Activated CD4-positive, alpha-beta T cell treated with anti-CD3 and anti-CD28 coated beads, Interleukin-10, Interleukin-2, amounts not matched to agents 100 ng/mL and 50 ng/mL, durations not matched to agents 16 hours and 8 hours (primary cell): ENCODE results near the gene PUM1.
"Not testable (repeated sequence)": the region's sequence is repeated elsewhere in the genome, so short reads cannot be mapped to it uniquely, and the experiment has no call there.

Source experiments
- DNase-seq: peaks from one replicate; pipeline ENCODE4 v3.0.0-alpha.2; 2020

PUM1 gene

DNA sequence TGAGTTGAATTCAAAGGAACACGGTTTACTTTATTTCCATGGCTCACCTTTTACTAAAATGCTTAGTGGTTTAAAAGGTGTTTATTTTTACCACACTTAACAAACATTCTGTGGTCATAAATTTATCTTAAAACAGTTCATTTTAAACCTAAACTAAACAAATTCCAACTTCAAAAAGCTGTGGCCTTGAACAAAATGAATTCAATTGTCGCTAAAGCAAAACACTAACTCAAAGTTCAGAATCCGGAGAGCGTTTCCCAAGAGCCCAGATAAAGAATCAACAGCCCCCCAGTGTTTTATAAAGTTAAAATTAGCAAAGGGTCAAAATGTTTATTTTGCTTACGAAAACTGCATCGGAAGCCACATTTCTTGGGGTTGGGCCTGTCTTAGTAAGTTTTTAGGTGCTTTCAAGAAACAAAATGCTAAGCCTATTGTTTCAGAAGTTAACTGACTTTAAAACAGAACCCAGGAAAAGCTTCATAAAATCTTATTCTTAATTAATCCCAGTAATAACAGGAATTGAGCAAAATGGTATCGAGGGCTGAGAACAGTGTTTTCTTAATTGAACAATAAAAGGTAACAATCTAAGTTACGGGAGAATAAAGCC lies 1.3 kb downstream of the PUM1 start:
- DNase-seq: no peak

- peak; percentile 37 for DNase-seq
Measured at GRCh38 chr1:31063631-31064030, 1.9 kb downstream of the PUM1 start.

GRCh38 chr1:31062867-31063380 lies 2.6 kb downstream of the PUM1 start:
- DNase-seq: no peak

DNA sequence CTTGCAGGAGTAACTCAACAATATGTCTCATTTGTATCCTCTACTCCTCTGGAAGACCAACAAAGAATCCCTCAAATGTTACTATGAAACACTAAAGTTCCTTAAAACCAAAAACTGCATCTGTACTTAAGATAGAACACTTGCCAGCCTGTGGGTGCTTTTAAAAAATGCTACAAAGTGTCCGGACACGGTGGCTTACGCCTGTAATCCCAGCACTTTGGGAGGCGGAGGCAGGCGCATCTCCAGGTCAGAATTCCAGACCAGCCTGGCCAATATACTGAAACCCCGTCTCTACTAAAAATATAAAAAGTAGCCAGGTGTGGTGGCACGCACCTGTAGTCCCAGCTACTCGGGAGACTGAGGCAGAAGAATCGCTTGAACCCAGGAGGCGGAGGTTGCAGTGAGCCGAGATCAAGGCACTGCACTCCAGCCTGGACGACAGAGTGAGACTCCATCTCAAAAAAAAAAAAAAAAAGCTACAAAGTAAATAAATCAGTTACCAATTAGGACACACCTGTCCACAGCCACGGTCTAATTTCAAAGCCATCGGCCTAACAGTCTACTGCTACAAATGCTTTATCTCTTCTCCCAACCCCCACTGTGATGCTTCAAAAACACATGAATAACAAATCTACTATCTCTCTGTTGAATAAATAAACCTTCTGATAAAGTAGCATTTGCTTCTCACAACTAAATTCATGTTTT lies 3.2 kb downstream of the PUM1 start:
- DNase-seq: not testable (repeated sequence)

- no peak for DNase-seq
Measured at GRCh38 chr1:31058012-31058411, 7.5 kb downstream of the PUM1 start.

GRCh38 chr1:31055953-31056352 lies 9.6 kb downstream of the PUM1 start:
- DNase-seq: no peak

- DNase-seq: no peak
Measured at GRCh38 chr1:31055501-31055900, 10.0 kb downstream of the PUM1 start.

- DNase-seq: no peak
Measured at GRCh38 chr1:31054958-31055481, 10.5 kb downstream of the PUM1 start.

GRCh38 chr1:31054349-31054748 lies 11.2 kb downstream of the PUM1 start:
- DNase-seq: peak; percentile 48

GRCh38 chr1:31052613-31053012 lies 12.9 kb downstream of the PUM1 start:
- DNase-seq: not testable (repeated sequence)

GRCh38 chr1:31051611-31052010 lies 13.9 kb downstream of the PUM1 start:
- no peak for DNase-seq

GRCh38 chr1:31047507-31047906 lies 18.0 kb downstream of the PUM1 start:
- not testable (repeated sequence) for DNase-seq

GRCh38 chr1:31043631-31044030 lies 21.9 kb downstream of the PUM1 start:
- DNase-seq: no peak

GRCh38 chr1:31042656-31043055 lies 22.9 kb downstream of the PUM1 start:
- DNase-seq: no peak

- no peak for DNase-seq
Measured at GRCh38 chr1:31041529-31041928, 24.0 kb downstream of the PUM1 start.

DNA sequence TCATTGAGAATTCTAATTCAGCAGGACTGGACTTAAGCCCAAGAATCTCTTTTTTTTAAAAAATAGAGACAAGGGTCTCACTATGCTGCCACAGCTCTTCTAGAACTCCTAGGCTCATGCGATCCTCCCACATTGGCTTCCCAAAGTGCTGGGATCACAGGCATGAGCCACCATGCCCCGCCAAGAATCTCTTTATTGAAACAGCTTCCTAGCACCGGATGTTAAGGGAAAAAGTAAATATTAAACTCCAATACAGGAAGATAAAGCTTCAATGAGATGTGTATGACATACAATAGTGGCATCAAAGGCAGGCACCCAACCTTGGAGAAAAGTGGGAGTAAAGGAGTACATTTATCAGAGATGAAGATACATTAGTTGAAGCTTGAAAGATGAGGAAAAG lies 25.5 kb downstream of the PUM1 start:
- DNase-seq: no peak

GRCh38 chr1:31038935-31039334 lies 26.6 kb downstream of the PUM1 start:
- DNase-seq: not testable (repeated sequence)

DNA sequence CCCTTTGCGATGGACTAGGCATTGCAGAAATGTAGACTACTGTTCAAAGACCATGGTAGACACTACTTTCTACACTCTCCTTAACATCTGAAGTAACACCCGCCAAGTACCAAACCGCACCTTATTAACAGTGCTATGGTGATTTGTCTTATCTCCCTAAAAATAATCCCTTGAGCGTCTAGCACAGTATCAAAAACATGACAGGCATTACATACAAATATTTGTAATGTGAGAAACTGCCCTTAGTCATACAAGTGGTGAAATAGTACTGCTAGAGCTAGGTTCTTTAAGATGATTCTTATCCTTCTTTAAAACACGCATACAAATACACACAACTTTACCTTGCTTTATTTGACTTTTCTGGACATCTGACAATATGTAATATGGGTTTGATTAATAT lies 27.2 kb downstream of the PUM1 start:
- DNase-seq: no peak

DNA sequence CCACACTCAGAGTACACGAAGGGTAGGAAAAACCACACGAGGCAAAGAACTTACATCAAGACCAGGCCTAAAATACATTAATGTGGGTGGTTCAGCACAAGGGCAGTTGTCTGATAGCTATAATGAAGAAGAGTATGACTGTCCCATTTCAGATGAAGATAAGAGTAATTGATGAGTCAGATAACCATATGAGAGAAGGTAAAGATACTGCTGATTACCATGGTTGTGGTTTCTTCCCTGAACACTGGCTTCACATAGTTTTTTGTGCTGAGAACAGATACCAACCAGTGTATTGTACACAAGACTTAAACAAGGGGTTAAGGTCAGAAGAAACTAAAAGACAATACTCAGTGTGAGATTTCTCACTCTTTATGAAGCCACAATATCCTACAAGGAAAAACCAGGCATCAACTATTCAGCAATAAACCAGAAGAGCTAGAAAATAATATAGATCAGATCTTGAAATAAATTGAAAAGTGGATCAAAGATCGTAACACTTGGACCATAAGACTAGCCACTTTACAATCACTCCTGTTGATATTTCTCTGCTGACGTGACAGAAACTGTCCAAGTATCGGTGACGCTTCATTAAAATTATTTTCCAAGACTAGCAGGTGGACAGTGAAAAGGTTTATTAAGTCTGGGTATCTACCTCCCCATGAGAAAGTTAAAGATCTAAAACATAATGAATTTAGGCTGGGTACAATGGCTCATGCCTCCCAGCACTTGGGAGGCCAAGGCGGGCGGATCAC lies 28.6 kb downstream of the PUM1 start:
- DNase-seq: peak; percentile 61

DNA sequence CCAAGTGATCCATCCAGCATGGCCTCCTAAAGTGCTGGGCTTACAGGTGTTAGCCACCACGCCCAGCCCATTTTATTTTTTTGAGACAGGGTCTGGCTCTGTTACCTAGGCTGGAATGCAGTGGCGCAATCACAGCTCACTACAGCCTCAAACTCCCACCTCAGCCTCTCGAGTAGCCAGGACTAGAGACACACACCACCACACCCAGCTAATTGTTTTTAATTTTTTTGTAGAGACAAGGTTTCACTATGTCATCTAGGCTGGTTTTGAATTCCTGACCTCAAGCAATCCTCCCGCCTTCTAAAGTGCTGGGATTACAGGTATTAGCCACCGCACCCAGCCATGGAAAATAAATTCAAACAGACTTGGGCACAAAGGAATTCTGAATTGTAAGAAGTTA lies 31.9 kb downstream of the PUM1 start:
- DNase-seq: no peak

- DNase-seq: no peak
Measured at GRCh38 chr1:31032266-31032665, 33.3 kb downstream of the PUM1 start.

GRCh38 chr1:31031330-31032143 lies 34.0 kb downstream of the PUM1 start:
- no peak for DNase-seq

GRCh38 chr1:31029026-31029425 lies 36.5 kb downstream of the PUM1 start:
- no peak for DNase-seq
